ENCODE measurements around the gene SHCBP1L. TPM values are rescaled to one million over a fixed set of nuclear protein-coding genes. Genes with fewer than 3 reads are reported as not detected.

Gene SHCBP1L
- total RNA-seq, 1 experiment from 2014 or later = not detected

DNA sequence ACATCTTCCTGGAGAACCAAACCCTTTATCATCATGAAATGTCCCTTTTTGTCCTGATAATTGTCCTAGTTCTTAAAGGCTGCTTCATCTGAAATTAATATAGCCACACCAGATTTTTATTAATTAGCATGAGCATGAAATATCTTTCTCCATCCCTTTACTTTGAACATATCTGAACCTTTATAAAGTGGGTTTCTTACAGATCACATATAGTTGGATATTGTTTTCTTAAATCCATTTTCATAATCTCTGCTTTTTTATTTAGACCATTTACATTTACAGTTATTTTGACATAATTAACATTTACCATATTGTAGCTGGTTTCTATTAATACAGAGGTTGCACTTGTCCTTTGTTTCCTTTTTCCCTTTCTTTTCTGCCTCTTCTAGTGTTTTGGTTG, 17.2 kb downstream of the SHCBP1L start:
- Mint-ChIP-seq H3K9me3 (peaks cover 13 to 17% of the 10 kb centered on the region in 2 experiments; a peak in 4 of 5 replicates), H3K36me3 (ENCODE audit: insufficient read depth in 1 of 3, low read depth in 3 of 3) (peaks cover 0 to 1% (median 0%) of the 10 kb centered on the region in 3 experiments; a peak in 1 of 7 replicates), H3K4me1 (no peaks in the 10 kb centered on the region), H3K27me3 (ENCODE audit: low read depth) (no peaks in the 10 kb centered on the region), H3K27ac (no peak overlapping the region), H3K4me3 (no peak overlapping the region)
- H3K14ac ChIP-seq (ENCODE audit: insufficient read depth, low read length) = no peak overlapping the region
- H4K91ac ChIP-seq (ENCODE audit: insufficient read length, low read depth, low read length) = no peak overlapping the region
- no peak overlapping the region for H2BK15ac ChIP-seq (ENCODE audit: low read depth, low read length)
- no peak overlapping the region for H2AK5ac ChIP-seq (ENCODE audit: insufficient read length, low read length)
- TF ChIP-seq, protein P1, sequence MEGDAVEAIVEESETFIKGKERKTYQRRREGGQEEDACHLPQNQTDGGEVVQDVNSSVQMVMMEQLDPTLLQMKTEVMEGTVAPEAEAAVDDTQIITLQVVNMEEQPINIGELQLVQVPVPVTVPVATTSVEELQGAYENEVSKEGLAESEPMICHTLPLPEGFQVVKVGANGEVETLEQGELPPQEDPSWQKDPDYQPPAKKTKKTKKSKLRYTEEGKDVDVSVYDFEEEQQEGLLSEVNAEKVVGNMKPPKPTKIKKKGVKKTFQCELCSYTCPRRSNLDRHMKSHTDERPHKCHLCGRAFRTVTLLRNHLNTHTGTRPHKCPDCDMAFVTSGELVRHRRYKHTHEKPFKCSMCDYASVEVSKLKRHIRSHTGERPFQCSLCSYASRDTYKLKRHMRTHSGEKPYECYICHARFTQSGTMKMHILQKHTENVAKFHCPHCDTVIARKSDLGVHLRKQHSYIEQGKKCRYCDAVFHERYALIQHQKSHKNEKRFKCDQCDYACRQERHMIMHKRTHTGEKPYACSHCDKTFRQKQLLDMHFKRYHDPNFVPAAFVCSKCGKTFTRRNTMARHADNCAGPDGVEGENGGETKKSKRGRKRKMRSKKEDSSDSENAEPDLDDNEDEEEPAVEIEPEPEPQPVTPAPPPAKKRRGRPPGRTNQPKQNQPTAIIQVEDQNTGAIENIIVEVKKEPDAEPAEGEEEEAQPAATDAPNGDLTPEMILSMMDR (conservative IDR thresholded peaks at IDR 0.05) = no peak
- no peak overlapping the region for H2BK120ac ChIP-seq (ENCODE audit: low read depth, low read length, poor library complexity, severe bottlenecking)
- H2AFZ ChIP-seq (ENCODE audit: low read length) = no peak overlapping the region
- H3K9ac ChIP-seq (ENCODE audit: extremely low read depth, insufficient read length, low read length) = no peak overlapping the region
- no peaks in the 10 kb centered on the region for H3K23me2 ChIP-seq (ENCODE audit: insufficient read length, low read depth, low read length, poor library complexity, severe bottlenecking)
- no peak overlapping the region for H3K18ac ChIP-seq (ENCODE audit: insufficient read length, low read depth, low read length)
- no peak overlapping the region for H3K27ac ChIP-seq (ENCODE audit: insufficient read length, low read depth, low read length)
- H2BK12ac ChIP-seq (ENCODE audit: insufficient read length, low read depth, low read length) = no peak overlapping the region
- no peak overlapping the region for H3K56ac ChIP-seq (ENCODE audit: insufficient read length, low read depth, low read length)
- no peaks in the 10 kb centered on the region for H3K4me1 ChIP-seq (ENCODE audit: insufficient read depth, low read length)
- no peak overlapping the region for H2BK20ac ChIP-seq (ENCODE audit: low read depth, low read length, poor library complexity, severe bottlenecking)
- no peaks in the 10 kb centered on the region for H4K20me1 ChIP-seq (ENCODE audit: control insufficient read depth, insufficient read depth, insufficient read length)
- H3K4ac ChIP-seq (ENCODE audit: low read depth, low read length) = no peak overlapping the region
- DNase-seq = no peak
- H2BK5ac ChIP-seq (ENCODE audit: insufficient read length, low read length) = no peak overlapping the region
- no peaks in the 10 kb centered on the region for H3K79me2 ChIP-seq (ENCODE audit: insufficient read depth, low read length)
- H3K4me2 ChIP-seq (ENCODE audit: insufficient read depth, insufficient read length, low read length) = no peak overlapping the region
- no peaks in the 10 kb centered on the region for H3K79me1 ChIP-seq (ENCODE audit: insufficient read depth, low read depth, low read length, poor library complexity, severe bottlenecking)
- H4K8ac ChIP-seq (replicated peaks; ENCODE audit: insufficient read length, low read depth, low read length) = no peak overlapping the region
- no peak overlapping the region for H4K5ac ChIP-seq (ENCODE audit: insufficient read length, low read depth, low read length)
- H3K9me3 ChIP-seq (ENCODE audit: control insufficient read depth, low read depth, low read length) = no peaks in the 10 kb centered on the region
- H3T11ph ChIP-seq (ENCODE audit: low read length) = no peak overlapping the region
- no peak overlapping the region for H3K23ac ChIP-seq (ENCODE audit: insufficient read length, low read depth, low read length)
- H3K27me3 ChIP-seq (ENCODE audit: insufficient read depth, low read length) = no peaks in the 10 kb centered on the region
